CD14-positive monocyte (primary cell): ENCODE data around the gene RALB. TPM values are rescaled to one million over a fixed set of nuclear protein-coding genes. Genes with fewer than 3 reads are reported as not detected.

Experiments
- DNase-seq, 3 donors: peaks; one replicate each; pipeline ENCODE4 v3.0.0-alpha.2; 2011 to 2022
- H2AFZ ChIP-seq: 2 replicates; pipeline ENCODE4 v1.6.0; 2012; ENCODE audit warnings: mild to moderate bottlenecking, low read depth, low read length, inconsistent platforms; ENCODE audit not compliant: insufficient read depth, poor library complexity, severe bottlenecking
- H3K27ac ChIP-seq, 2 donors: 1 replicate in 1 of 2; 2 replicates in 1 of 2; pipeline ENCODE4 v1.5.1; 2012 to 2013; ENCODE audit warnings: low read length in 2 of 2, control low read depth in 1 of 2, inconsistent platforms in 1 of 2, low read depth in 1 of 2, mild to moderate bottlenecking in 1 of 2
- H3K27me3 ChIP-seq, 2 donors: one replicate each; pipeline versions ENCODE4 v1.6.0 to v1.6.1; 2011 to 2013; ENCODE audit warnings: low read length in 2 of 2; ENCODE audit not compliant: control insufficient read depth in 2 of 2, insufficient read depth in 2 of 2
- H3K36me3 ChIP-seq, 2 donors: replicated peaks in 1 of 2; 1 replicate in 1 of 2; 2 replicates in 1 of 2; pipeline versions ENCODE4 v1.5.1 to v1.6.1; 2012 to 2013; ENCODE audit warnings: low read length in 2 of 2, control low read depth in 1 of 2, inconsistent platforms in 1 of 2, mild to moderate bottlenecking in 1 of 2; ENCODE audit not compliant: insufficient read depth in 2 of 2, control insufficient read depth in 1 of 2
- H3K4me1 ChIP-seq, 2 donors: 1 replicate in 1 of 2; 2 replicates in 1 of 2; pipeline versions ENCODE4 v1.5.1 to v1.6.1; 2012 to 2013; ENCODE audit warnings: low read length in 2 of 2, control low read depth in 1 of 2, inconsistent platforms in 1 of 2, mild to moderate bottlenecking in 1 of 2, moderate library complexity in 1 of 2; ENCODE audit not compliant: insufficient read depth in 2 of 2, control insufficient read depth in 1 of 2
- H3K4me2 ChIP-seq: replicated peaks from 2 replicates; pipeline ENCODE3; 2012; ENCODE audit warnings: low read length, moderate library complexity, mild to moderate bottlenecking; ENCODE audit not compliant: poor library complexity, severe bottlenecking; ENCODE audit errors: extremely low read depth
- H3K4me3 ChIP-seq, 3 experiments: fragments of 200-600 bp in 1 of 3; sonication (generic) in 1 of 3; replicated peaks in 1 of 3; 1 replicate in 2 of 3; 2 replicates in 1 of 3; pipeline ENCODE4 v1.5.1; 2011 to 2013; ENCODE audit warnings: low read length in 3 of 3, mild to moderate bottlenecking in 3 of 3, control low read depth in 2 of 3, low read depth in 2 of 3, inconsistent platforms in 1 of 3, moderate library complexity in 1 of 3
- H3K79me2 ChIP-seq: 2 replicates; pipeline ENCODE4 v1.6.0; 2012; ENCODE audit warnings: mild to moderate bottlenecking, control low read depth, inconsistent platforms, low read length, moderate library complexity; ENCODE audit not compliant: insufficient read depth
- H3K9ac ChIP-seq: 2 replicates; pipeline ENCODE4 v1.6.0; 2017; ENCODE audit warnings: low read length, mild to moderate bottlenecking; ENCODE audit not compliant: insufficient read depth, poor library complexity, severe bottlenecking
- H3K9me3 ChIP-seq, 2 donors: replicated peaks in 1 of 2; 1 replicate in 1 of 2; 2 replicates in 1 of 2; pipeline versions ENCODE4 v1.5.1 to v1.6.1; 2012 to 2013; ENCODE audit warnings: low read length in 2 of 2, control low read depth in 1 of 2; ENCODE audit not compliant: control insufficient read depth in 1 of 2, insufficient read depth in 1 of 2
- H4K20me1 ChIP-seq: 2 replicates; pipeline ENCODE4 v1.6.0; 2012; ENCODE audit warnings: mild to moderate bottlenecking, low read length, control low read depth, moderate library complexity; ENCODE audit not compliant: insufficient read depth
- H3K27ac Mint-ChIP-seq, 7 donors: one replicate each; pipeline ENCODE4 v1.8.0; 2020; ENCODE audit warnings: mild to moderate bottlenecking in 7 of 7, mixed read lengths in 7 of 7, moderate library complexity in 6 of 7, inconsistent platforms in 2 of 7
- H3K27me3 Mint-ChIP-seq, 3 donors: one replicate each; pipeline ENCODE4 v1.8.0; 2021 to 2022; ENCODE audit warnings: low read depth in 3 of 3, mild to moderate bottlenecking in 3 of 3, mixed read lengths in 3 of 3, moderate library complexity in 3 of 3, inconsistent platforms in 1 of 3
- H3K36me3 Mint-ChIP-seq, 2 donors: one replicate each; pipeline ENCODE4 v1.8.0; 2020; ENCODE audit warnings: mixed read lengths in 2 of 2, inconsistent platforms in 1 of 2, mild to moderate bottlenecking in 1 of 2
- H3K4me1 Mint-ChIP-seq: one replicate; pipeline ENCODE4 v1.8.0; 2020; ENCODE audit warnings: mild to moderate bottlenecking, mixed read lengths
- H3K4me3 Mint-ChIP-seq, 2 donors: one replicate each; pipeline ENCODE4 v1.8.0; 2020; ENCODE audit warnings: mild to moderate bottlenecking in 2 of 2, mixed read lengths in 2 of 2, moderate library complexity in 1 of 2
- H3K9me3 Mint-ChIP-seq, 7 donors: one replicate each; pipeline ENCODE4 v1.8.0; 2020 to 2022; ENCODE audit warnings: mixed read lengths in 7 of 7, mild to moderate bottlenecking in 6 of 7, moderate library complexity in 6 of 7, inconsistent platforms in 2 of 7
- WGBS: methylation state at CpG from one replicate; pipeline ENCODE4 v1.1.5; 2013; ENCODE audit warnings: missing lambda C conversion rate; ENCODE audit not compliant: insufficient coverage; 5-methylcytosine and 5-hydroxymethylcytosine counted together
- intact Hi-C, 2 donors: fragments of 100-400 bp; cut with micrococcal nuclease; formaldehyde crosslinking; loops; one replicate each; pipeline versions ENCODE4 v1.15.0 to v1.15.1; 2023
- polyA plus RNA-seq, 3 donors: library from polyadenylated mRNA; depleted of rRNA in 1 of 3; unstranded in 2 of 3; stranded (reverse) in 1 of 3; fragments of 300-500 nt in 2 of 3; fragments of >200 nt in 1 of 3; fragmentation: Illumina TruSeq in 2 of 3; gene quantifications; 1 replicate in 2 of 3; 2 replicates in 1 of 3; pipeline ENCODE4 v1.2.3, GENCODE V29; 2012 to 2021
- TF ChIP-seq, protein P1 (sequence below): fragments of 200-600 bp; IDR thresholded peaks from one replicate; pipeline ENCODE4 v1.8.0; 2022; ENCODE audit warnings: antibody characterized with exemption, mild to moderate bottlenecking

The RALB gene
- polyA plus RNA-seq, 3 donors = 57.2 to 163 (median 139) TPM

DNA sequence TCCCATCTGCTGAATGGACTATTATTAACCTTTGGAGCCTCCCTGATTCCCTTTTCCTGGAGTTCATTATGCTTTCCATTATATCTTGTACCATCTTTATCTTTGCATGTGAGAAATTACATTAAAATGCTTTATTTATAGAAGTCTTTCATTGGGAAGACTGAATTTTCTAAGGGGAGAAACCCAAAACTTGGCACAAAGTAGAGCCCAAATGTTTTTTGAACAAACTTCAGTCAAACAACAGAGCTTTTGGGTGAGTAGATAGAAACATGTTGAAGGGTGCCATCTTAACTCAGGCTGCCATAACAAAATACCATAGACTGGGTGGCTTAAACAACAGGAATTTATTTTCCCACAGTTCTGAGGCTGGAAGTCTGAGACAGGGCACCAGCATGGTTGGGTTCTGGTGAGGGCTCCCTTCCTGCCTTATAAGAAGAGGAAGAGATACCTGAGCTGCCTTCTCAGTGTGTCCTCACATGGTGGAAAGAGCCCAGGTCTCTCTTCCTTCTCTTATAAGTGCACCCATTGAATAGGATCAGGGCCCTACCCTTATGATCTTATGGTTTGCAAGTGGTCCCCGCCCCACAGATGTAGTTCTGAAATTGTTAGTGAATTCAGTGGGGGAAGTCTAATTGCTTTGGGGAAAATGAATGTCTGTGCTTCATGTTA, 19.2 kb downstream of the RALB start:
- WGBS = 100% methylated on average over 1 of the region's 1 CpG
- H3K4me1 Mint-ChIP-seq = peaks cover 40% of the 10 kb centered on the region

DNA sequence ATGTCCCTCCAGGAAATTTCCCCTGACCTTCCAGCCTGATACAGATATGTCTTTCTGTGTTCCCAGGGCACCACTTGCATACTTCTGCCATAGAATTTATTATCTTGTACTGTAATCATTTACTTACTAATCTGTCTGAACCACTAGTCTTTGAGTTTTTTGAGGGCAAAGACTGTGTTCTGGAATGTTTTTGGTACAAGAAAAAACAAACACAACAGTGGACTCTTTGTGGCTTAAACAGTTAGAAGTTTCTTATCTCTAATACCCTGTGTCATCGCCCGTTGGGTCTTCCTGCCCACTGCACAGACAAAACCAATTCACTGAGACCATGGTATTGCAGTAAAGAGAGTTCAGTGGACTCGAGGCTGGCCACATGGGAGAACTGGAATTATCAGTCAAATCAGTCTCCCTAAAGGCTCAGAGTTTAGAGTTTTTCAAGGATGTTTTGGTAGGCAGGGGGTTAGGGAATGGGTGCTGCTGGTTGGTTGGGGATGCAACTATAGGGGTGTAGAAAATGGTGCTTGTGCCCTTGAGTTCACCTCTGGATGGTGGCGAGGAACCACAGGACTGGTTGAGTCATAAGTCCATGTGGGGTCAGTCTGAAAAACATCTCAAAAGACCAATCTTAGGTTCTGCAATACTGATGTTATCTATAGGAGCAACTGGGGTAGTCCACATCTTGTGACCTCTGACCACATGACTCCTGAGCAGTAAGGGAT, 20.3 kb downstream of the RALB start:
- Histone ChIP-seq H3K79me2 (peaks cover 100% of the 10 kb centered on the region), H3K4me1 (peaks cover 14 to 21% of the 10 kb centered on the region in 2 donors), H3K9me3 (peaks cover 3 to 5% of the 10 kb centered on the region in 2 donors), H3K36me3 (peaks cover 0 to 19% of the 10 kb centered on the region in 2 donors), H2AFZ (no peak overlapping the region), H3K27me3 (no peaks in the 10 kb centered on the region), H4K20me1 (peaks cover 100% of the 10 kb centered on the region), H3K4me2 (no peak overlapping the region), H3K4me3 (no peak overlapping the region), H3K27ac (peak overlapping the region in 1 of 2 donors; percentile 38), H3K9ac (no peak overlapping the region)
- intact Hi-C loops = no loop called here
- Mint-ChIP-seq H3K27ac (peak overlapping the region in 6 of 7 donors; percentile 7 to 83 (median 60)), H3K36me3 (peaks cover 22 to 41% of the 10 kb centered on the region in 2 donors), H3K27me3 (peaks cover 0 to 2% (median 0%) of the 10 kb centered on the region in 3 donors), H3K4me3 (no peak overlapping the region), H3K9me3 (peaks cover 3 to 11% (median 8%) of the 10 kb centered on the region in 7 donors), H3K4me1 (peaks cover 36% of the 10 kb centered on the region)
- TF ChIP-seq, protein P1, sequence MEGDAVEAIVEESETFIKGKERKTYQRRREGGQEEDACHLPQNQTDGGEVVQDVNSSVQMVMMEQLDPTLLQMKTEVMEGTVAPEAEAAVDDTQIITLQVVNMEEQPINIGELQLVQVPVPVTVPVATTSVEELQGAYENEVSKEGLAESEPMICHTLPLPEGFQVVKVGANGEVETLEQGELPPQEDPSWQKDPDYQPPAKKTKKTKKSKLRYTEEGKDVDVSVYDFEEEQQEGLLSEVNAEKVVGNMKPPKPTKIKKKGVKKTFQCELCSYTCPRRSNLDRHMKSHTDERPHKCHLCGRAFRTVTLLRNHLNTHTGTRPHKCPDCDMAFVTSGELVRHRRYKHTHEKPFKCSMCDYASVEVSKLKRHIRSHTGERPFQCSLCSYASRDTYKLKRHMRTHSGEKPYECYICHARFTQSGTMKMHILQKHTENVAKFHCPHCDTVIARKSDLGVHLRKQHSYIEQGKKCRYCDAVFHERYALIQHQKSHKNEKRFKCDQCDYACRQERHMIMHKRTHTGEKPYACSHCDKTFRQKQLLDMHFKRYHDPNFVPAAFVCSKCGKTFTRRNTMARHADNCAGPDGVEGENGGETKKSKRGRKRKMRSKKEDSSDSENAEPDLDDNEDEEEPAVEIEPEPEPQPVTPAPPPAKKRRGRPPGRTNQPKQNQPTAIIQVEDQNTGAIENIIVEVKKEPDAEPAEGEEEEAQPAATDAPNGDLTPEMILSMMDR = no peak
- DNase-seq = no peak
- 40% methylated on average over 1 of the region's 4 CpGs for WGBS

More for the DNA sequence above, 19.2 kb downstream of the RALB start:
- TF ChIP-seq, protein P1 = no peak
- Histone ChIP-seq H3K9me3 (peaks cover 3 to 5% of the 10 kb centered on the region in 2 donors), H4K20me1 (peaks cover 100% of the 10 kb centered on the region), H3K4me2 (no peak overlapping the region), H3K79me2 (peaks cover 100% of the 10 kb centered on the region), H3K9ac (no peak overlapping the region), H2AFZ (no peak overlapping the region), H3K4me3 (no peak overlapping the region), H3K27me3 (no peaks in the 10 kb centered on the region), H3K27ac (no peak overlapping the region), H3K4me1 (peaks cover 14 to 21% of the 10 kb centered on the region in 2 donors), H3K36me3 (peaks cover 0 to 18% of the 10 kb centered on the region in 2 donors)
- peaks cover 0 to 3% (median 2%) of the 10 kb centered on the region in 3 donors for H3K27me3 Mint-ChIP-seq
- H3K4me3 Mint-ChIP-seq = no peak overlapping the region
- no peak for DNase-seq
- peak overlapping the region in 1 of 7 donors; percentile 47 for H3K27ac Mint-ChIP-seq
- peaks cover 22 to 45% of the 10 kb centered on the region in 2 donors for H3K36me3 Mint-ChIP-seq
- H3K9me3 Mint-ChIP-seq = peaks cover 3 to 11% (median 8%) of the 10 kb centered on the region in 7 donors
- intact Hi-C loops = no loop called here
